NCI-H187 treated with DMSO at 0.1 percent for 48 hours (cell line): ENCODE data around the gene COPS8.

Source experiments
- DNase-seq: peaks from one replicate; lab custom pipeline; 2025; lab: John Stamatoyannopoulos, UW

Gene COPS8

DNA sequence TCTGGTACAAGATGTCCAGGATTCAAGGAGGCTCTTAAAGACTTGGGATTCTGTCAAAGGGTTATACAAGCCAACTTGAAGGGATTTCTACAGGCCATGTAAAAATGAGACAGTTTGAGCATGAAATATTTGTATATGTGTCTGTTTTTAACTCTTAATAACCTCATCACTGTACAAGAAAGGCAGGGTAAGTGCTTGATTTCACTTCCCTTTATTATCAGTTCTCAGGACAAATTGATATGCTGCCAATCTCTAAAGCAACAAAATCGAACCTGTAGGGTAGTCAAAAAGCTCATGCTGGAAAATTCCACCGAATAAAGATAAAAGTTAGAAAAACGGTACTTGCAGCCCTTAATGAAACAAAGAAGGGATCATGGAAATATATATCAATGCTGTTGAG is 14.1 kb downstream of the COPS8 start:
- DNase-seq, result no peak

DNA sequence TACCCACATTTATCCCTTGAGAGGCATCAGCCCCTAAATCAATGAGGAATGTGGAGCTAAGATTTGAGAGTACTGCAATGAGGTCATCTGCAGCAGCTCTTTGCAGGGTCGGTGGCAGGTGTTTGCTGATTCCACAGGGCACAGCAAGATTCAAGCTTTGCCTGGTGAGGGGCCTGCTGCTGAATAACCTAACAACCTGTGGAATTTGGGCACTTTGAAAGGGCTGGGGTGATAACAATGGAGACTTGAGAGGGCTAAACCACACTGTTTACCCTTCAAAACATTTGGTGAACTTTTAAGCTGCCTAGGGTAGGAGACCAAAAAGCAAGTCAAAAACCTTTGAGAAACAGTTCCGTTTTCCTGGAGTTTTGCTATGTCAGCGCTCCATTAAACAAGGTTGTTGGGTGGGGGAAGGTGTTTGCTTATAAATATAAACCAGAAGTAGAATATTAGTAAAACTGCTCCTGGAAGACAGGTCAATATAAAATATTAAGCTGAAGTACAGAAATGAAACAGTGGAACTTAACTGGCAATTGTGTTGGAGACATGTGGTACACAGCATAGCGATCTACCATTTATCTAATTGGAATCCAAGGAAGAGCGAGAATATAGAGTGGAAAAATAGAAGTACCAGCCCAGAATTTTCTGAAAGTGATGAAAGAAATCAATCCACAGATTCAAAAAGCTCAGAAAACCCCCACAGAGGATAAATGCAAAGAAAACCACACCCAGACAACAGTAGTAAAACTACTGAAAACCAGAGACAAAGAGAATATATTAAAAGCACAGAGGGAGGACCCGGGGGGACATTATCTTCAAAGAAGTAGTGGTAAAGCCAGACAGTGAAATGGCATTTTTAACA is 15.7 kb downstream of the COPS8 start:
- DNase-seq, result no peak

DNA sequence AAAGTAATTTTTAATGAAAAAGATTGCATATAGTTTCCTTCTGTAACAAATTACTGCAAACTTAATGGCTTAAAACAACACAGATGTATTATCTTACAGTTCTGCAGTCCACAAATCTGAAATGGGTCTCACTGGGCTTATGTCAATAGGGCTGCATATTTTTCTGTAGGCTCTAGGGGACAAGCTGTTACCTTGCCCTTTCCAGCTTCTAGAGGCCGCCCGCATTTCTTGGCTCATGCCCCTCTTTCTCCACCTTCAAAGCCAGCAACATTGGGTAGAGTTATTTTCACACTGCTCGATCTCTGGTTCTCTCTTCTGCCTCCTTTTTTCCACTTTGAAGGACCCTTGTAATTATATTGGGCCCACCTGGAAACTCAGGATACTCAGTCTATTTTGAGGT is 16.7 kb downstream of the COPS8 start:
- DNase-seq, result no peak

DNA sequence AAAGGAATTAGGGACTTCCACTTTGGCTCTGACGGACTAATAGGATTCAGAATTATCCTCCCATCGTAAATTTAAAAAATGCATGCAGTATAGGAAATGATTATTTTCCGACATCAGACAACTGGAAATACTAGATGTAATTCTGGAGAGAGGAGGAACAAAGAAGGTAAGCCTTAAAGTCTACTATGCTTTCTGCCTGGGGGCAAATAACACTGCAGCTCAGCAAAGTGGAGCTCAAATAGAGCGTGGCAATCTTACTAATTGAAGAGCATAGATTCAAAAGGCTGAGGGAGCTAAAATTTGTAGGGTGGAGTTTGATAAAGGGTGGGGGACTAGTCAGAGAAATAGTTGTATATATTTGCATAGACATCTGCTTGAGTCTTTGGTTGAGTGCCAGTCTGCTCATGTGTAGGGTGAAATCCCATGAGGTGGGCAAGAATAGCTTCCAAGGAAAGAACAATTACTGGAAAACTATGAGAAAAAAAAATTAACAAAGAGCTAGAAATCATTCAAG is 23.8 kb downstream of the COPS8 start:
- no peak for DNase-seq

DNA sequence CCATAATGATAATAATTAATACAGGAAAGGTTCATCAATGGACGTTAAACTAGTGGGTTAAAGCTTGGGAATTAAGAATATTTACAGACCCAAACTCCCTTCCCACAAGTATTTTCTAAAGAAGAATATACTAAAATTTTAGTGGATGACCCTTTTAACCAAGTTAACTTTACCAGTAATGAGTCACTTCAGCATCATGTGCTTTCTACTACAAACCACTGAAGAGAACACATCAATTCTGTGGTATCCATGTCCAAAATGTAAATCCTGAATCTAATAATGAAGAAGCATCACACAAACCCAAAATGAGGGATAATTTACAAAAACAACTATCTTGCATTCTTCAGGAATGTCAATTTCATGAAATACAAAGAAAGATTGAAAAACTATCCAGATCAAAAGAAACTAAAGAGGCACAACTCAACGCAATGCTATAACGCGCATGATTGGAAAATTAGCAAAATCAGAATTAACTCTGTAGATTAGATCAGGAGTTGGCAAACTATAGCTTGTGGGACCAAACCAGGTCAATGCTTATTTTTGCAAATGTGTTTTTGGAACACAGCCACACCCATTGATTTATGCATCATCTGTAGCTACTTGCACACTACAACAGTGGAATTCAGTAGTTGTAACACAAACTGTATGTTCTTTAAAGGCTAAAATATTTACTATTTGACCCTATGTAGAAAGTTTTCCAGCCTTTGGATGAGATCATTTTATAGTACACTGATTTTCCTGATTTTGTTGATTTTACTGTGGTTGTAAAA is 27.5 kb downstream of the COPS8 start:
- DNase-seq, result no peak

DNA sequence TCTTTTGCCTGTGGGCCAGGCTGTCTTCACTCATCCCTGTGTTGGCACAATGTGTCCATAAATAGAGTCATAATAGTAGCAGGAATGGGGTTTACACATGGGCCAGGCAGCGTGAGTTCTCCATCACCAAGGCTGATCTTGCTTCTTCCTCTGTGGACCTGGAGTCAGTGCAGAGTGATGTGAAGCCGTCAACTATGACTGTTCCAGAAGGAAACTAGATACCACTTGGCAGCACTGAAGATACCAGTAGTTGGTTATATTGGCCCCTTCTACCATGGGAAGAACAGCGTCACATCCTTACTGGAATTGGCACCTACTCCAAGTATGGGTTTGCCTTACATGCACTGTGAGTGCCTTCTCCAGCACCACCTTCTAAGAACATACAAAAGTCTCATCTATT is 30.2 kb downstream of the COPS8 start:
- DNase-seq, result no peak

DNA sequence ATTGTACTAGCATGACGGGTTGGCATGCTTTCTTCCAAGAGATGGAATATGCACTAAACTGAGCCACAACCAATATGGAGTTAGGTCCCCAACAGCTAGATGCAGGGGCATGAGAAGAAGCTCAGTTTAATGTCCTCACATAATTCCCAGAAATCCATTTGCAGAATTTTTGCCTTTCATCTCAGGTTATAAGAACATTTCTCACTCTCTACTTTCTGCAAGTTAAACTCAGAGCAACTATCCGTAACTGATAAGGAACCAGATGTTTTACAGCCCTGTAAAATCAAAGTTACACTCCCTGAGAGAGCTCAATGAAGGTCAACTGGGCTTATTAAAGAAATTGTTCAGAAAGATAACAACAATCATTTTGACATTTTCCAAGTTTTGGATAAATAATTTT is 30.7 kb downstream of the COPS8 start:
- no peak for DNase-seq

DNA sequence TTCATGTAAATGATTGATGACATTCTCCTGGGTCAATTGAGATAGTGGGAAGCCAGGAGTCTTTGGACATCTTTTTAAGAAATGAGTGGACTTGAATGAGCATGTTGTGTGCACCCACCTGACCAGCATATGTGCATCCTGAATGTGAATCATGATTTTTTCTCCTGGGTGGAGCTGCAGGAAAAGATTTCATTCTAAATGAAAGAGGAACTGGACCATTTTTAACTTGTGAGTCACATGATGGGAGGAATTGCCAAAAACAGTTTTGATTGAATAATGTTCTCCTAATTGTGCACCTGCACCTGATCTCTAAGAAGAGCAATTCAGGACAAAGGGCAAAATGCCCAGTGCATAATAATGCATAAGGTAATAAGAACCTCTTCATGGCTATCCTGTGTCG is 32.3 kb downstream of the COPS8 start:
- DNase-seq, result no peak

DNA sequence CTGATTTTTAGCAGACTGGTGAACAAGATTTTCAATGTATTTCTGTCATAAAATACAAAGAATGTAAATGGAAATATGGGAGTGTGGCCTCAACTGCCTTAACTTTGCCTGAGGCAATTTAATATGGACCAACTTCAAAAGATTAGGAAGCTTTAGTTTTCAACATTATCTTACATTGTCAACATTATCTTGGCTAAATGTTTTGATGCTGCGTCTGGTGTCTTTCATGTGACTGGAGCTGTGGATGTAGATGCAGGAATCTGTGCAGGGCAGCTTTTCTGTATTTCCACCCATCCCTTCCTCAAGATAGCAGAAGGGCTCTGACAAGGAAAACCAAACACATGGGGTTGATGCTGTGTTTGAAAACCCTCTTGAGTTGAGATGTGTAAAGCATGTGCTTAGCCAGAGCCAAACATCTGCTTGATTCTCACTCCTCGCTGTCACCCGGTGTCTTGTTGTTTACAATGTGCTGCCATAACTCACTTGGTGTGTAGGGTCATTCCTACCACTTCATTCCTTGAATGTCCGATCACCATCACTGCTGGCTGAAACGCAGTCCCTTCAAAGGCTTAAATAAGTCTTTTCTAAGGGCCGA is 33.0 kb downstream of the COPS8 start:
- DNase-seq, result no peak

DNA sequence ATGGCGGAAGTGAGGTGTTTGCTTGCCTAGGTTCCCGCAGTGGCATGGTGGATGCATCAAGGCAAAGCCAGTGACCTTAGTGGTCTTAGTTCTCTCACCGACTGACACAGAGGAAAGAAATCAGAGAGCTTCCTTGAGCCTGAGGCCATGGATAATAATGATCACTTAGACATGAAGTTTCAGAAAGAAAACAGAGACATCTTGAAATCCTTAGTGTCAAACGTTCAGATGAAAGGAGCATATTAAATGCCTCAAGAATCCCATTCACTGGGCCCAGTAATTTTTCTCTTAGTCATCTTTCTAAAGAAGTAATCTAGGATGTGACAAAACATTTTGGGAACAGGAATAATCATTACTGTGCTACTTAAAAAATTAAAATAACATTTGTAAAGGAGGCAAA is 35.2 kb downstream of the COPS8 start:
- DNase-seq, result no peak

DNA sequence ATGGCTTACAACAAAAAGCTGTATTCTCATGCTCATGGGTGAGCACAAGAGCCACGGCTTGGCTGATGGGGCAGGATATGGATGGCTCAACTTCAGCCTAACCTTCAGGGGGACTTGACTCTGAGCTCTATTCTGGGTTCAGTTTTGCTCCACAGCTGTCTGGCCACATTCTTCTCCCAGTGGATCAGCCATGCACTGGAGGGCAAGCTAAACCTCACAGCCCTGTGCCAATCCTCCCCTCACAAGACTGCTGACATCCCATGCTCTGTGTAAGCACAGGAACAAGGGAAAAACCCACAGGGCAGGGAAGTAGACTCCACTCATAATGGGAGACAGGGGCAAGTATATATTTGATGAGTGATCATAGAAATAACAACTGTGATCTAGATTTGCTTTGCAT is 35.6 kb downstream of the COPS8 start:
- DNase-seq, result no peak

DNA sequence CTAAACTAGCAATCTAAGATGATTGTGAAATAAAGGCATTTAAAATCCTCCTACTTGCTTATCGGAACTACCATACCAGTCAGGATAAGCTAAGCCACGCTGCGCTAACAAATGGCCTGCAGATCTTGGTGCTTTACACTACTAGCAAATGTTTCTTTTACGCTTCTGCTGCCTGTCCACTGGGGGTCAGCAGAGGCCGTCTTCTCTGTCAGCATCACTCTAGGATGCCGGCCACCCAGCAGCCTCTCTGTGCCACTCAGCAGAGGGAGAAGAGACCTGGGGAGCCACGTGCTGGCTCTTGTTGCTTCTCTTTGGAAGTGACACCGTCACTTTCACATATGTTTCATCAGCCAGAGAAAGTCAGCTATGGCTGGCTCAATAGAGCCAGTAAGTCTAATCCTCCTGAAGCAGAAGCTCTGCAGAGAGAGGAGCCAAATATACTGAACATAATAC is 36.6 kb downstream of the COPS8 start:
- no peak for DNase-seq

DNA sequence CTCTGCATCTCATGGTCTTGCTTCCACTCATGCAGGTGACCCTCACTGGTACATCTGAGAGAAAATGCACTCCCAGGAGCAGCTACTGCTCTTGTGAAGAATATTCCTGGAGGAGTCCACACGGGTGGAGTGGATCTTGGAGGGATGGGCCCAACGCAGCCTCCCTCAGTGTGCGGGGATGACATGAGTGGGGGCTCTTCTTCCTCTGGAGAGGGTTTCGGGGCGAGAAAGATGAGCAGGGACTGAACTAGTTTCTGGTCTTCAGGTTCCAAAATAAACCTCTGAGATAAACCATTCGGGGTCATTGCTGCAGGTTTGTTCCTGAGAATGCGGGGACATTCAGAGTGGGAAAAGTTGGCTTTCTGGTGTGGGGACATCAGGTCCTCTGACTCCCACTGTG is 39.1 kb downstream of the COPS8 start:
- no peak for DNase-seq

DNA sequence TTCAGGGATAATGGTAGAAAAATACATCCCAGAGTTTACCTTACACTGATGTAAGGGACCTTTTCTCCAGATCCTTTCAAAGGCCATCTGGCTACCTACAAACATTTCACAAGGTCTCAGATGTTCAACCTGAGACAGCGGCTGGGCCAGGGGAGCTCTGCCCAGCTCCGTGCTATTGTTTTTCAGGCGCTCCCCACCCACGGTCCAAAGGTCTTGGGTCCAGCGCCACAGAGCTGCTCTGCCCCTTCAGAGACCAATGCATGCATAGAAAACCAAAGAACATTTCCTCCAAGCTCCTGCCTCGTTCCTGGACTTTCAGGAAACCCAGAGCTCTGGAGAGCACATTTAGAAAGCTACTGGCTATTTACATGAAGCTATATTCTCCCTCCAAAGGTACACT is 40.3 kb downstream of the COPS8 start:
- DNase-seq, result no peak

DNA sequence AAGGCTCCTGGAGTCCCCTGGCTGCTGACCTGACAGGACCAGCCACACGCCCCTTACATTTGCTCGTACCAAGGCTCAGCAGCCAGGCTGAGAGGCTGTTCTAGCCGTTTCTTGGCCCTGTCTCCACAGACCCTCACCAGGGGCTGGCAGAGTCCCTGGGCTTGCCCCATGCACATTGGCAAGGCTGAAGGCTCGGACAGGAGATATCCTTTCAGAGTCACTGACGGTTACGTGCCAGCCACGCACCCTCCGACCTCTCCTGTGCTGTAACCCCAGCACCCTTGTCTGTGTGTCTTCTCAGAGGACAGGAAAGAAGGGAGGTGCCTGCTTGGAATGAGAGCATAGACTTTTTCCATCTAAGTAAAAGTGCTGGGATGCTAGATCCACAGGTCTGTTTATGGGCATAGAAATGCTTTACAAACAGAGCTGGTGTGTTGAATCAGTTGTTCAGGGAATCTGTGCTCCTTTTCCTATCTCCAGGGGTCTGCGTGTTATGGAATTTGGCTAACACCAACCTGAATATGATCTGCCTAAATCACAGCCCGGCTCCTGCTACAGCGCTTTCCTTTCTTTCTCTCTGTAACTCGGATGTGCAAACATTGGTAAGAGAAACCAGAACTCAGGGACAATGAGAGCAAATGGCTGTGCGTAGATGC is 41.0 kb downstream of the COPS8 start:
- DNase-seq, result no peak

DNA sequence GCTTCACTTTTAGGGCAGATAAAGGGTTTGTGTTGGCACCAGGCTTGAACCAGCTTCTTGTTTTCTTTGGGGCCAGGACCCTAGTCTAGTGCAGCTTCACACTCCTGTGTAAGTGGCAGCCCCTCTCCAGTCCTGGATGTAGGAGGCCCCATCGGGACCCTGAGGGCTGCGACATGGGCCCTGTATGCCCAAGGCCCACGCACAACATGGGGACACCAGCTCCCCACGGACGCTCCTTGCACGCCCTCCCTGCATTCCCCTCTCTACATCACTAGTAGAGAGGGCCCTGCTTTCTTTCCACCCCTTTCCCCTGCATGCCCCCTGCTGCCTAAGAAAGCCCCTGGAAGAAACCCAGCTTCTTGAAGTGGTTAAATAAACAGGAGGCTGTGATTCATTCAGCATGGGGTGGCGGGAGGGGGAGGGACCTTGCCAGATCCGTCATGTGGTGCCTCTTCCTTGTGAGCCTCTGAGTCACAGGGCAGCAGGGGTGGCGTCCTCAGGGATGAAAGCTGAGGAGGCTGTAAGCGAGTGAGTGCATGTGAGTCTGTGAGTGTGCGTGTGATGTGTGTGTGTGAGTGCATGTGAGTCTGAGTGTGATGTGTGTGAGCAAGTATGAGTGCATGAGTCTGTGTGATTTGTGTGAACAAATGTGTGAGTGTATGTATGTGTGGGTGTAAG is 42.5 kb downstream of the COPS8 start:
- DNase-seq, result no peak

DNA sequence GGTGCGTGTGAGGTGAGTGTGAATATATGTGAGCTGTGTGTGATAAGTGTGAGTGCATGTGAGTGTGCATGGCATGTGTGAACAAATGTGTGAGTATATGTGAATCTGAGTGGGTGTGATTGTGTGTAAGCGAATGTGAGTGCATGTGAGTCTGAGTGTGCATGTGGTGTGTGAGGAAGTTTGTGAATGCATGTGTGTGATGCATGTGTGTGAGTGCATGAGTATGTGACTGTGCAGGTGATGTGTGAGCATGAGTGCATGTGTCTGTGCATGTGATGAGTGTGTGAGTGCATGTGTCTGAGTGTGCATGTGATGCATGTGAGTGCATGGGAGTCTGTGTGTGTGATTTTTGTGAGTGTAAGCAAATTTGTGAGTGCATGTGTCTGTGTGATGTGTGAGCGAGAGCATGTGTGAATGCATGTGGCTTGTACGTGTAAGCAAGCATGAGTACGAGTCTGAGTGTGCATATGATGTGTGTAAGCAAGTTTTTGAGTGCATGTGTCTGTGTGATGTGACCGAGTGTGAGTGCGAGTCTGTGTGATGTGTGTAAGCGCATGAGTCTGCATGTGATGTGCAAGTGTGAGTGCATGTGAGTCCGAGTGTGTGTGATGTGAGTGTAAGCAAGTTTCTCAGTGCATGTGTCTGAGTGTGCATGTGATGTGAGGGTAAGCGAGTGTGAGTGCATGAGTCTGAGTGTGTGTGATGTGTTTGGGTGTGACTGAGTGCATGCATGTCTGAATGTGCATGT is 43.3 kb downstream of the COPS8 start:
- DNase-seq, result no peak

DNA sequence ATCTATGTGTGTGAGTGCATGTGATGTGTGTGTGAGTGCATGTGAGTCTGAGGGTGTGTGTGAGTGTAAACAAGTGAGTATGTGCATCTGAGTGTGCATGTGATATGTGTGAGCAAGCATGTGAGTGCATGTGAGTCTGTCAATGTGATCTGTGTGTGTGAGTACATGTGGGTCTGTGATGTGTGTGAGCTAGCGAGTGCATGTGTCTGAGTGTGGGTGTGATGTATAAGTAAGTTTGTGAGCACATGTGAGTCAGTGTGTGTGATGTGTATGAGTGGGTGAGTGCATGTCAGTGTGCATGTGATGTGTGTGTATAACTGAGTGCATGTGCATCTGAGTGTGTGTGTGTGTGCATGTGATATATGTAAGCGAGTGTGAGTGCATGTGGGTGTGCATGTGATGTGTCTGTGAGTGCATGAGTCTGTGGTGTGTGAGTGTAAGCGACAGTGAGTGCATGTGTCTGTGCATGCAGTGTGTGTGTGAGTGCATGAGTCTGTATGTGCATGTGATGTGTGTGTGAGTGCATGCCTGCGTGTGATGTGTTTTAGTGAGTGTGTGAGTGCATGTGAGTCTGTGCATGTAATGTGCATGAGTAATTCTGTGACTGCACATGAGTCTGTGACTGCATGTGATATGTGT is 44.1 kb downstream of the COPS8 start:
- DNase-seq, result no peak

DNA sequence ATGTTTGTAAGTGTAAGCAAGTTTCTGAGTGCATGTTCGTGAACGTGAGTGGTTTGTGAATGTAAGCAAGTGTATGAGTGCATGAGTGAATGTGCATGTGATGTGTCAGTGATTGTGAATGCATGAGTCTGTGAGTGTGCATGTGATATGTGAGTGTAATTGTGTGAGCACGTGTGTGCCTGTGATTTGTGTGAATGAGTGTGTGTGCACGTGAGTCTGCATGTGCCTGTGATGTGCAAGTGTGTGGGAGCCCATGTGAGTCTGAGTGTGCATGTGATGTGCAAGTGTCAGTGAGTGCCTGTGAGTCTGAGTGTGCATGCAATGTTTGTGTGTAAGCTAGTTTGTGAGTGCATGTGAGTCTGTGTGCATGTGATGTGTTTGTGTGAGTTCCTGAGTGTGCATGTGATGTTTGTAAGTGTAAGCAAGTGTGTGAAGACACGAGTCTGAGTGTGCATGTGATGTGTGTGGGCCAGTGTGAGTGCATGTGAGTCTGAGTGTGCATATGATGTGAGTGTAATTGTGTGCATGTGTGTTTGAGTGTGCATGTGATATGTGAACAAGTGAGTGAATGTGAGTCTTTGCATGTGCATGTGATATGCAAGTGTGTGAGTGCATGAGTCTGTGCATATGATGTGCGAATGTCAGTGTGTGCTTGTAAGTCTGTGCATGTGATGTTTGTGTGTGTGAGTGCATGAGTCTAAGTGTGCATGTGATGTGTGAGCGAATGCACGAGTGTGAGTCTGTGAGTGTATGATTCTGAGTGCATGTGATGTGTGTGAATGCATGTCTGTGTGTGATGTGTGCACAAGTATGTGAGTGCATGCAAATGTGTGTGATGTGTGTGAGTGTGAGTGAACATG is 45.1 kb downstream of the COPS8 start:
- no peak for DNase-seq
